Adrenal gland (tissue), 12 donors: Measurements from ENCODE around the gene MMP17. TPM values are rescaled to one million over a fixed set of nuclear protein-coding genes. Genes with fewer than 3 reads are reported as not detected.
A peak's percentile ranks its signal among the peaks of the same experiment; 100 is the strongest.

Source experiments
- DNase-seq, 7 donors: peaks; one replicate each; pipeline ENCODE4 v3.0.0-alpha.2; 2019 to 2020
- H3K27ac ChIP-seq, 5 donors: fragments of 200-600 bp; sonication (generic) in 4 of 5; 1 replicate in 3 of 5; 2 replicates in 2 of 5; pipeline versions ENCODE4 v1.5.1 to v1.8.0; 2016 to 2020; ENCODE audit warnings: mild to moderate bottlenecking in 1 of 5
- H3K27me3 ChIP-seq: fragments of 200-600 bp; 2 replicates; pipeline ENCODE4 v1.8.0; 2021
- H3K36me3 ChIP-seq, 2 donors: fragments of 200-600 bp; replicated peaks in 1 of 2; 1 replicate in 1 of 2; 2 replicates in 1 of 2; pipeline versions ENCODE4 v1.5.1 to v1.8.0; 2018 to 2022
- H3K4me1 ChIP-seq, 2 donors: fragments of 200-600 bp; replicated peaks in 1 of 2; 1 replicate in 1 of 2; 2 replicates in 1 of 2; pipeline versions ENCODE4 v1.5.1 to v1.8.0; 2018 to 2021
- H3K4me3 ChIP-seq, 4 donors: fragments of 200-600 bp; sonication (generic) in 3 of 4; one replicate each; pipeline ENCODE4 v1.5.1; 2016 to 2018
- H3K9me3 ChIP-seq, 3 donors: fragments of 200-600 bp; sonication (generic) in 1 of 3; replicated peaks in 1 of 3; 1 replicate in 2 of 3; 2 replicates in 1 of 3; pipeline versions ENCODE4 v1.5.1 to v1.8.0; 2016 to 2021
- CTCF ChIP-seq, 6 experiments: fragments of 450-650 bp in 4 of 6; fragments of 200-600 bp in 2 of 6; sonication (generic) in 1 of 6; IDR thresholded peaks; 1 replicate in 5 of 6; 2 replicates in 1 of 6; pipeline versions ENCODE4 v1.5.1 to v1.8.0; 2016 to 2021; ENCODE audit warnings: antibody characterized with exemption in 6 of 6, mild to moderate bottlenecking in 2 of 6, moderate library complexity in 1 of 6
- POLR2A ChIP-seq, 2 donors: fragments of 450-650 bp; IDR thresholded peaks; one replicate each; pipeline ENCODE4 v1.6.1; 2017; ENCODE audit warnings: antibody characterized with exemption in 2 of 2, mild to moderate bottlenecking in 2 of 2, moderate library complexity in 1 of 2
- WGBS, 4 donors: extraction: QIAGEN DNeasy Blood & Tissue Kit in 2 of 4; methylation state at CpG; one replicate each; pipeline versions ENCODE4 v1.1.5 to v1.1.7; 2013 to 2017; 5-methylcytosine and 5-hydroxymethylcytosine counted together
- intact Hi-C, 2 donors: fragments of 100-400 bp; cut with DNase I; formaldehyde crosslinking; loops; one replicate each; pipeline versions ENCODE4 v1.14.1 to v1.15.0; 2022 to 2023
- polyA plus RNA-seq, 3 donors: library from polyadenylated mRNA; stranded (reverse); fragments of 200-250 nt in 2 of 3; fragments of 350-450 nt in 1 of 3; fragmentation: Illumina TruSeq in 1 of 3; extraction: RNeasy Lipid Tissue Mini Kit (QIAGEN cat#74804) in 1 of 3; gene quantifications; one replicate each; pipeline ENCODE4 v1.2.3, GENCODE V29; 2013 to 2014
- small RNA-seq, 2 donors: library from RNA; depleted of rRNA; stranded (forward); fragments of <200 nt; gene quantifications; one replicate each; pipeline ENCODE3, GENCODE V24; 2016
- total RNA-seq, 9 donors: library from RNA; depleted of rRNA in 4 of 9; stranded (reverse); fragments of >200 nt in 4 of 9; fragments of 120-200 nt in 1 of 9; fragmentation: NEBNext Ultra II Directional in 1 of 9; extraction: Animal tissue kit (Norgen Biotek cat#: 25700) in 1 of 9; gene quantifications; one replicate each; pipeline versions ENCODE4 v1.1.0 to v1.2.4, GENCODE V29; 2013 to 2023
- donor health status: healthy with polysubstance abuse.
- donor health status: Bipolar disorder and iron deficiency.
- donor health status: DM: yes; HTN: yes; CAD: no.
- donor health status: DM: no; HTN: no; CAD: no.
- donor health status: DM: no; HTN: no; CAD: no.
- donor health status: DM: yes; HTN: yes; CAD: no.

The MMP17 gene
- total and polyA plus RNA-seq, 12 donors, result 0.32 to 16.5 (median 1.1) TPM; not detected in 1

DNA sequence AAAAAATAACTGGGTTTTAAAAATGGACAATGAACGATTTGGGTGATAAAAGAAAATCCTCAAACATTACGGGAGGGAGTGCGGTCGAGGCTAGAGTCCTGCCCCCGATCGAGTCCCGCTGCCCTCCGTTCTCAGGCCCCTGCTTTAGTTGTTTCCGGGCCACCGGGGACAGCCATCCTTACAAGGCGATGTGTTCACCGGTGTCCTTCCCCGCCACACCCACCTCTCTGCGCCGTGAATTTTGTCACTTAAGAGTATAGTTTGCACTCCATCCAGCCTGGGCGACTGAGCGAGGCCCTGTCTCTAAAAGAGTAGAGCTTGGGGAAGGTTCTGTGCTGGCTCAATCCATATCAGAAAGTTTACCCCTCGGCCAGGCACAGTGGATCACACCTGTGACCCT, 69.1 kb downstream of the MMP17 start:
- intact Hi-C loops, result no loop called here
- Histone ChIP-seq H3K4me1 (peaks cover 21 to 43% of the 10 kb centered on the region in 2 donors), H3K36me3 (peaks cover 0 to 6% of the 10 kb centered on the region in 2 donors), H3K4me3 (peak overlapping the region in 1 of 4 donors; percentile 91), H3K9me3 (no peaks in the 10 kb centered on the region), H3K27me3 (no peaks in the 10 kb centered on the region), H3K27ac (peak overlapping the region; percentile 93 to 98 (median 97))
- peak in 3 of 7 donors; percentile 21 to 37 (median 35) for DNase-seq
- WGBS, 4 donors, result 77 to 83% (median 80%) methylated on average over 13 to 18 of the region's 18 CpGs
- no peak for TF ChIP-seq POLR2A (IDR thresholded peaks at IDR 0.05)
- no peak for TF ChIP-seq CTCF (IDR thresholded peaks at IDR 0.05)

GRCh38 chr12:131897875-131898274, 69.7 kb downstream of the MMP17 start:
- TF ChIP-seq CTCF (IDR thresholded peaks at IDR 0.05), result no peak
- TF ChIP-seq POLR2A (IDR thresholded peaks at IDR 0.05), result no peak
- no peaks in the 10 kb centered on the region for H3K9me3 ChIP-seq
- intact Hi-C loops, result no loop called here
- peak overlapping the region in 4 of 5 donors; percentile 56 to 97 (median 95) for H3K27ac ChIP-seq
- no peaks in the 10 kb centered on the region for H3K27me3 ChIP-seq
- H3K36me3 ChIP-seq, result peaks cover 0 to 6% of the 10 kb centered on the region in 2 donors
- H3K4me3 ChIP-seq, result no peak overlapping the region
- peak in 2 of 7 donors; percentile 20 to 26 for DNase-seq
- WGBS, 4 donors, result 71 to 81% (median 75%) methylated on average over 6 to 9 of the region's 9 CpGs
- H3K4me1 ChIP-seq, result peaks cover 21 to 49% of the 10 kb centered on the region in 2 donors

DNA sequence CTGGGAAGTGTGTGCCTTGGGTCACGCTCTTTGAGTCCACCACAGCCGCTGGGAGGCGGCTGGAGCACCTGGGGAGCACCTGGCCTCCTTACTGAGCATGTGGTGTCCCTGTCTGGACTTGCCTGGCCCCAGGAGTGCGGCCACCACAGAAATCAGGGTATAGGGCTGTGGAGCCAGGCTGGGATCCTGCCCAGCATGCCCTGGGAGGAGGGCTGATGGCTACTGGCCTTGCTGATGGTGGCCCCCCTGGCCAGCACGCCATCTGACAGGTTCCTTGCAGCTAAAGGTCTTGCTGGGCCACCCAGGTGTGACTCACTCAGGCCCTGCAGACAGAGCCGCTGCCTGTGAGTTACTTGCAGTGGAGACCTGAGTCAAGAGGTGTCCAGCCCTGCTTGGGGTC, 72.2 kb downstream of the MMP17 start:
- Histone ChIP-seq H3K36me3 (peaks cover 0 to 6% of the 10 kb centered on the region in 2 donors), H3K27ac (peak overlapping the region in 1 of 5 donors; percentile 4), H3K27me3 (no peaks in the 10 kb centered on the region), H3K4me1 (peaks cover 18 to 57% of the 10 kb centered on the region in 2 donors), H3K9me3 (no peaks in the 10 kb centered on the region), H3K4me3 (no peak overlapping the region)
- 83 to 100% (median 90%) methylated on average over 3 to 6 of the region's 6 CpGs for WGBS, 4 donors
- intact Hi-C loops, result loop anchor here in 1 of 2 donors (5.0 kb wide), 1 partner anchor 47 kb away; the partner anchor contains the start of gene EP400
- DNase-seq, result peak in 3 of 7 donors; percentile 32 to 59 (median 35)
- no peak for TF ChIP-seq POLR2A (IDR thresholded peaks at IDR 0.05)
- no peak for TF ChIP-seq CTCF (IDR thresholded peaks at IDR 0.05)

Small RNA genes within 50 kb of the gene (small RNA-seq; reads per million reads assigned to genes)
- 0 to 0.08 reads per million in 2 donors for gene RNA5SP378
- 0 reads per million in 2 donors for gene RNU6-1017P

Other genes with a start within 250 kb of the MMP17 start
- 10 to 100 TPM; 14.0 to 38.4 (median 26.1) TPM for gene SFSWAP, start 117.3 kb upstream of the MMP17 start, total RNA-seq
- 10 to 100 TPM; 20.9 to 94.0 (median 60.9) TPM for gene SFSWAP, start 117.3 kb upstream of the MMP17 start, polyA plus RNA-seq
- gene ULK1, start 66.2 kb downstream of the MMP17 start, total RNA-seq, result 10 to 100 TPM in 8 of 9 donors, 1 to 10 TPM in 1; 4.9 to 82.1 (median 29.1) TPM
- 100 to 1,000 TPM in 1 of 3 donors, 10 to 100 TPM in 1, 1 to 10 TPM in 1; 2.9 to 123 (median 54.0) TPM for gene ULK1, start 66.2 kb downstream of the MMP17 start, polyA plus RNA-seq
- 10 to 100 TPM in 8 of 9 donors, 1 to 10 TPM in 1; 10.0 to 46.5 (median 21.8) TPM for gene PUS1, start 100.9 kb downstream of the MMP17 start, total RNA-seq
- 10 to 100 TPM; 11.7 to 57.4 (median 56.0) TPM for gene PUS1, start 100.9 kb downstream of the MMP17 start, polyA plus RNA-seq
- gene EP400, start 121.5 kb downstream of the MMP17 start, total RNA-seq, result 10 to 100 TPM; 11.5 to 42.4 (median 29.0) TPM
- gene EP400, start 121.5 kb downstream of the MMP17 start, polyA plus RNA-seq, result 10 to 100 TPM; 22.5 to 43.2 (median 28.6) TPM